Loucy (cell line): ENCODE measurements around the gene IGFBP4.

Experiments used
- H2AFZ ChIP-seq: fragments of 200-600 bp; sonication (generic); 2 replicates; pipeline ENCODE4 v1.6.0; 2016; ENCODE audit warnings: antibody characterized with exemption, mild to moderate bottlenecking, low read length, moderate library complexity
- H3F3A ChIP-seq: fragments of 200-600 bp; 2 replicates; pipeline ENCODE4 v1.6.0; 2016; ENCODE audit warnings: antibody characterized with exemption, low read depth, mild to moderate bottlenecking
- H3K27me3 ChIP-seq: fragments of 200-600 bp; sonication (generic); 2 replicates; pipeline ENCODE4 v1.6.1; 2014; ENCODE audit warnings: low read length, mild to moderate bottlenecking; ENCODE audit not compliant: insufficient read depth, poor library complexity, severe bottlenecking
- H3K36me3 ChIP-seq: fragments of 200-600 bp; sonication (generic); 2 replicates; pipeline ENCODE4 v1.6.1; 2016; ENCODE audit warnings: low read length; ENCODE audit not compliant: insufficient read depth
- H3K4me1 ChIP-seq: fragments of 200-600 bp; sonication (generic); 2 replicates; pipeline ENCODE4 v1.5.1; 2014; ENCODE audit warnings: low read length, mild to moderate bottlenecking; ENCODE audit not compliant: insufficient read depth, poor library complexity, severe bottlenecking
- H3K4me2 ChIP-seq: fragments of 200-600 bp; sonication (generic); 2 replicates; pipeline ENCODE4 v1.6.0; 2014; ENCODE audit warnings: antibody characterized with exemption, low read length, low read depth, mild to moderate bottlenecking; ENCODE audit not compliant: poor library complexity, severe bottlenecking
- H3K4me3 ChIP-seq: fragments of 200-600 bp; sonication (generic); 2 replicates; pipeline ENCODE4 v1.5.1; 2014; ENCODE audit warnings: low read length, mild to moderate bottlenecking, mixed read lengths; ENCODE audit not compliant: poor library complexity, severe bottlenecking
- H3K79me2 ChIP-seq: fragments of 200-600 bp; sonication (generic); 2 replicates; pipeline ENCODE4 v1.6.1; 2014; ENCODE audit warnings: low read length; ENCODE audit not compliant: insufficient read depth
- H3K9ac ChIP-seq: fragments of 200-600 bp; sonication (generic); 2 replicates; pipeline ENCODE4 v1.6.0; 2014; ENCODE audit warnings: mild to moderate bottlenecking, low read depth, low read length, moderate library complexity; ENCODE audit not compliant: poor library complexity, severe bottlenecking
- H3K9me2 ChIP-seq: fragments of 200-600 bp; sonication (generic); replicated peaks from 2 replicates; pipeline ENCODE4 v1.6.1; 2016; ENCODE audit warnings: low read depth, low read length, mixed read lengths
- H3K9me3 ChIP-seq: fragments of 200-600 bp; sonication (generic); 2 replicates; pipeline ENCODE4 v1.6.1; 2014; ENCODE audit warnings: mild to moderate bottlenecking, antibody characterized with exemption, low read length, low read depth; ENCODE audit not compliant: insufficient read depth
- H4K20me1 ChIP-seq: fragments of 200-600 bp; sonication (generic); 2 replicates; pipeline ENCODE4 v1.6.0; 2014; ENCODE audit warnings: antibody characterized with exemption, low read length, mild to moderate bottlenecking; ENCODE audit not compliant: insufficient read depth, poor library complexity, severe bottlenecking
- CTCF ChIP-seq: fragments of 200-600 bp; sonication (generic); conservative IDR thresholded peaks from 2 replicates; pipeline ENCODE4 v1.5.1; 2014; ENCODE audit warnings: mild to moderate bottlenecking, antibody characterized with exemption, low read length
- EZH2phosphoT487 ChIP-seq: fragments of 200-600 bp; IDR thresholded peaks from 2 replicates; pipeline ENCODE4 v1.6.1; 2018; ENCODE audit warnings: antibody characterized with exemption, mild to moderate bottlenecking, moderate library complexity, borderline replicate concordance

The IGFBP4 gene

DNA sequence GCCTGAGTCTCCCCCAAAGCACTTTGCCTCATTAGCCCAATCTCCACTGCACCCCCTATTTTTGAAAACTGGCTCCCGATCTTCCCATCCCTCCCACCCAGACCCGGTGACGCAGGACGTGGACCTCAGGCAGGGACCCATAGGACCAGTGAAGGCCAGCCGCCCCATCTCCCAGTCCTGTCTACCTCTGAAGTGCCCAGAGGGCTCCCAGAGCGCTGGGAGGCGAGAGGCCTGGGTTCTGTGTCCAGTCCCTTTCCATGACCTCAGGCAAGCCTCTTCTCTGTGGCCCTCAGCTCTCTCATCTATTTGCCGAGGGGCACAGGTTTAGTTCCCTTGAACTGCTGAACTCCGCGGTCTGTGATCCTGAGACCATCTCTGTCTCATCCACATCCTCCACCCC, 57.5 kb downstream of the IGFBP4 start:
- H4K20me1 ChIP-seq, result no peaks in the 10 kb centered on the region
- no peaks in the 10 kb centered on the region for H3K36me3 ChIP-seq
- no peak overlapping the region for H3K4me3 ChIP-seq
- no peak overlapping the region for H2AFZ ChIP-seq
- no peaks in the 10 kb centered on the region for H3K27me3 ChIP-seq
- H3K4me1 ChIP-seq, result peaks cover 6% of the 10 kb centered on the region
- TF ChIP-seq CTCF (no peak), EZH2phosphoT487 (no peak)
- no peaks in the 10 kb centered on the region for H3K79me2 ChIP-seq
- no peaks in the 10 kb centered on the region for H3K9me3 ChIP-seq
- H3K9ac ChIP-seq, result no peak overlapping the region
- H3K9me2 ChIP-seq, result no peaks in the 10 kb centered on the region
- H3K4me2 ChIP-seq, result no peak overlapping the region
- no peaks in the 10 kb centered on the region for H3F3A ChIP-seq

DNA sequence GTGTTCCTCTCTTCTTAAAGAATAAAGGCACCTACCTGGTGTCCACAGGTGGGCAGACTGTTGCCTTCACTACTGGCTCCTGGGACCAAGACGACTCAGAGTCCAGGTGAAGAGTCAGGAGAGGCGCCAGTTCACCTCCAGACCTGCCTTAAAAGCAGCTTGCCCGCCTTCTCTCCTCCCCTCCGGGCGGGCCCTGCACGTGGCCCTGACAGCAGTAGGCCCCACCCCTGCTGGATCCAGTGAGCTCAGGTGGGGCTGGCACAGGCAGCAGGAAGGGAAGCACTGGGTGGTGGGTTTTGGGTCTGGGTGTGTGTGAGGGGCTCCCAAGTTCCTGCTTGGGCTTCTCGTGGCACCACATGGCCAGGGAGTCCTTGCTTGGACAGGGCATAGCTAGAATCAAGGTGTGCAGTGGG, 58.3 kb downstream of the IGFBP4 start, which contains the start of gene TNS4:
Gene TNS4, minus strand, starts transcription at position 125 of the 413 bp plus-strand sequence. CDS start 5,198 bp downstream, outside the sequence.
- Histone ChIP-seq H3K9me3 (no peaks in the 10 kb centered on the region), H3K4me2 (no peak within 1 kb of the TSS), H3K27me3 (no peaks in the 10 kb centered on the region), H3K4me1 (peaks cover 12% of the 10 kb centered on the region), H3K4me3 (no peak within 1 kb of the TSS), H3F3A (0 out of 2 replicates have a peak, but pooled peaks cover 2% of the 10 kb centered on the region), H3K36me3 (no peaks in the 10 kb centered on the region), H4K20me1 (no peaks in the 10 kb centered on the region), H3K9ac (no peak within 1 kb of the TSS), H3K9me2 (no peaks in the 10 kb centered on the region), H2AFZ (no peak within 1 kb of the TSS), H3K79me2 (no peaks in the 10 kb centered on the region)
- no peak for TF ChIP-seq CTCF
- TF ChIP-seq EZH2phosphoT487, result no peak

GRCh38 chr17:40502716-40503115, 59.5 kb downstream of the IGFBP4 start:
- H3K4me1 ChIP-seq, result peaks cover 15% of the 10 kb centered on the region
- H3K4me2 ChIP-seq, result no peak overlapping the region
- H3K9me3 ChIP-seq, result no peaks in the 10 kb centered on the region
- no peaks in the 10 kb centered on the region for H3K9me2 ChIP-seq
- no peak overlapping the region for H3K9ac ChIP-seq
- H2AFZ ChIP-seq, result no peak overlapping the region
- TF ChIP-seq CTCF, result no peak
- TF ChIP-seq EZH2phosphoT487, result no peak
- no peaks in the 10 kb centered on the region for H3K36me3 ChIP-seq
- no peak overlapping the region for H3K4me3 ChIP-seq
- H4K20me1 ChIP-seq, result no peaks in the 10 kb centered on the region
- H3F3A ChIP-seq, result 0 out of 2 replicates have a peak, but pooled peaks cover 2% of the 10 kb centered on the region
- no peaks in the 10 kb centered on the region for H3K79me2 ChIP-seq
- no peaks in the 10 kb centered on the region for H3K27me3 ChIP-seq
